GM23248 (cell line): ENCODE results near the gene ADAM15. TPM values are rescaled to one million over a fixed set of nuclear protein-coding genes. Genes with fewer than 3 reads are reported as not detected.

ENCODE experiments used
- DNase-seq: peaks from one replicate; pipeline ENCODE4 v3.0.0-alpha.2; 2015
- H2AFZ ChIP-seq: fragments of 200-600 bp; sonication (generic); 2 replicates; pipeline ENCODE4 v1.6.1; 2016; ENCODE audit warnings: antibody characterized with exemption
- H3F3A ChIP-seq: fragments of 200-600 bp; sonication (generic); 2 replicates; pipeline ENCODE4 v1.6.1; 2016; ENCODE audit warnings: mild to moderate bottlenecking, antibody characterized with exemption, mixed run types; ENCODE audit not compliant: insufficient read depth
- H3K27ac ChIP-seq: fragments of 200-600 bp; sonication (generic); 2 replicates; pipeline ENCODE4 v1.5.1; 2016; ENCODE audit warnings: mild to moderate bottlenecking
- H3K27me3 ChIP-seq: fragments of 200-600 bp; sonication (generic); replicated peaks from 2 replicates; pipeline ENCODE4 v1.6.1; 2016; ENCODE audit warnings: mild to moderate bottlenecking; ENCODE audit not compliant: insufficient read depth
- H3K36me3 ChIP-seq: fragments of 200-600 bp; sonication (generic); 2 replicates; pipeline ENCODE4 v1.6.1; 2016; ENCODE audit warnings: low read depth, mild to moderate bottlenecking
- H3K4me1 ChIP-seq: fragments of 200-600 bp; sonication (generic); 2 replicates; pipeline ENCODE4 v1.6.1; 2016; ENCODE audit warnings: mild to moderate bottlenecking; ENCODE audit not compliant: insufficient read depth
- H3K4me2 ChIP-seq: fragments of 200-600 bp; sonication (generic); one replicate; pipeline ENCODE4 v1.6.1; 2016; ENCODE audit warnings: mild to moderate bottlenecking; ENCODE audit not compliant: unreplicated experiment
- H3K4me3 ChIP-seq: fragments of 200-600 bp; sonication (generic); 2 replicates; pipeline ENCODE4 v1.5.1; 2016; ENCODE audit warnings: mild to moderate bottlenecking
- H3K79me2 ChIP-seq: fragments of 200-600 bp; sonication (generic); 2 replicates; pipeline ENCODE4 v1.6.1; 2016; ENCODE audit warnings: mild to moderate bottlenecking; ENCODE audit not compliant: insufficient read depth
- H3K9ac ChIP-seq: fragments of 200-600 bp; sonication (generic); 2 replicates; pipeline ENCODE4 v1.6.1; 2016; ENCODE audit warnings: mild to moderate bottlenecking
- H3K9me2 ChIP-seq: fragments of 200-600 bp; sonication (generic); 2 replicates; pipeline ENCODE4 v1.6.1; 2016; ENCODE audit warnings: mixed run types, mild to moderate bottlenecking, moderate library complexity; ENCODE audit not compliant: insufficient read depth
- H3K9me3 ChIP-seq: fragments of 200-600 bp; sonication (generic); one replicate; pipeline ENCODE4 v1.6.1; 2017; ENCODE audit warnings: low read depth
- H4K20me1 ChIP-seq: fragments of 200-600 bp; sonication (generic); 2 replicates; pipeline ENCODE4 v1.6.0; 2016; ENCODE audit not compliant: insufficient read depth
- EZH2 ChIP-seq: fragments of 200-600 bp; sonication (generic); IDR thresholded peaks from 2 replicates; pipeline ENCODE4 v1.6.1; 2018; ENCODE audit warnings: antibody characterized with exemption, mild to moderate bottlenecking; ENCODE audit not compliant: insufficient read depth, poor library complexity, severe bottlenecking
- EZH2phosphoT487 ChIP-seq: fragments of 200-600 bp; sonication (generic); IDR thresholded peaks from 2 replicates; pipeline ENCODE4 v1.6.1; 2018; ENCODE audit warnings: antibody characterized with exemption, moderate library complexity, mild to moderate bottlenecking, low read depth; ENCODE audit not compliant: insufficient read depth
- WGBS, 2 experiments: methylation state at CpG; one replicate each; pipeline ENCODE4 v1.1.6; 2015 to 2017; ENCODE audit warnings: low lambda C conversion rate in 2 of 2, low coverage in 1 of 2; ENCODE audit errors: missing lambda C conversion rate in 2 of 2; 5-methylcytosine and 5-hydroxymethylcytosine counted together
- in situ Hi-C: fragments of 300-500 bp; cut with MboI; formaldehyde crosslinking; loops from 2 replicates; pipeline ENCODE4 v1.15.0; 2020
- polyA plus RNA-seq: library from polyadenylated mRNA; unstranded; fragments of >200 nt; fragmentation: Nextera tagmentation; extraction: Ambion mirVana; gene quantifications from 2 replicates; pipeline ENCODE4 v1.2.1, GENCODE V29; 2016
- total RNA-seq: library from RNA; depleted of rRNA; stranded (reverse); fragments of >200 nt; shearing (Covaris generic); gene quantifications from 2 replicates; pipeline ENCODE4 v1.2.3, GENCODE V29; 2014

The ADAM15 gene
- total and polyA plus RNA-seq, 2 experiments from 2014 or later: 73.0 to 85.6 TPM

- no peak overlapping the region for H3K4me3 ChIP-seq
- H3K27me3 ChIP-seq: peaks cover 49% of the 10 kb centered on the region
- no peaks in the 10 kb centered on the region for H4K20me1 ChIP-seq
- no peak overlapping the region for H2AFZ ChIP-seq
- no peak for DNase-seq
- H3F3A ChIP-seq: peaks cover 7% of the 10 kb centered on the region
- no peak overlapping the region for H3K4me2 ChIP-seq
- in situ Hi-C loops: no loop called here
- TF ChIP-seq EZH2phosphoT487: no peak
- TF ChIP-seq EZH2: peak; percentile 37
- no peak overlapping the region for H3K27ac ChIP-seq
- no peaks in the 10 kb centered on the region for H3K9me3 ChIP-seq
- peaks cover 5% of the 10 kb centered on the region; the same call in 1 of the 2 replicates for H3K4me1 ChIP-seq
- H3K79me2 ChIP-seq: no peaks in the 10 kb centered on the region
- no peaks in the 10 kb centered on the region for H3K9me2 ChIP-seq
- 45 to 48% methylated on average over 6 of the region's 6 CpGs for WGBS, 2 experiments
- H3K9ac ChIP-seq: no peak overlapping the region
- no peaks in the 10 kb centered on the region for H3K36me3 ChIP-seq
Observed at GRCh38 chr1:155083052-155083541, 32.0 kb downstream of the ADAM15 start.

DNA sequence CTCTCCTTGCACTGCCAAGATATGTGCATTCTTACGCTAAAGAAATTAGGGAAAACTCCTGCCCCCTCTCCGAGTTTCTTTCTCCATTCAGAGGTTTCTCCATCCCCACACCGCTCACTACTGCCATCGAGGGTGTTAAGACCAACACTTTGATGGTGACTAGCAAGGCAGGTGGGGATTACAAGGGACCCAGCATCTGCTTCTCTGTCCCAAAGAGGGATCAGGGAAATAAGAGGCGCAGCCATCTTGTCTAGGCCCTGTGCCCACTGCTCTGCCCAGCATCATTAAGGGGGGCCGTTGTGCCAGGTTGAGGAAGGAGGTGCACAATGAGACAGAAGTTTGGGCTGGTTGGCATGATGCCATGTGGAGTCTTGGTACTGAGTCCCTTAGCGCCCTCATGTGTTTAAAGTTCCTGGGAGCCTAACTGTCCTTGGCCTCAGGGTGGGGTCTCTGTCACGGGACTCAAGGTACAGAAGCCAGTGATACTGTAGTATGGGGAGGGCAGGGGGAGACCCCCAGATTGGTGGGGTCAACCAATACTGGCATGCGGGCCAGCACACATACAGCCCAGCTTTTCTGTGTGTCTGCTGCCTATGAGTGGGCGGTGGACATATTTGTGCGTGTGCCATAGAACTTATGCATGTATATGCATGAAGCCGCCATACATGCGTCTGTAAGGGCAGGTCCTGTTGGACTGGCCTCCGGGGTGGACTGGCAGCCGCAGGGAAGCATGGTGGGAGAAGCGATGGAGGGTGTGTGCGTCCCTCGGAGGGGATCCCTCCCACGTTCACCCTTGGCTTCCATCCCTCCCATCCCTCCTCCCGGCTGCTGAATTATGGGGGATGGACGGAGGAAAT, 33.0 kb downstream of the ADAM15 start:
- peaks cover 3% of the 10 kb centered on the region; the same call in 1 of the 2 replicates for H3K4me1 ChIP-seq
- no peaks in the 10 kb centered on the region for H3K9me3 ChIP-seq
- peak; percentile 61 for DNase-seq
- peak overlapping the region; percentile 26; the same call in 1 of the 2 replicates for H3K9ac ChIP-seq
- peaks cover 49% of the 10 kb centered on the region for H3K27me3 ChIP-seq
- H2AFZ ChIP-seq: peak overlapping the region; percentile 94
- H3F3A ChIP-seq: peaks cover 7% of the 10 kb centered on the region; the same call in 1 of the 2 replicates
- no peak overlapping the region for H3K27ac ChIP-seq
- H3K79me2 ChIP-seq: no peaks in the 10 kb centered on the region
- WGBS, 2 experiments: 29 to 30% methylated on average over 16 to 19 of the region's 21 CpGs
- in situ Hi-C loops: no loop called here
- no peaks in the 10 kb centered on the region for H4K20me1 ChIP-seq
- H3K4me3 ChIP-seq: peak overlapping the region; percentile 84
- H3K9me2 ChIP-seq: no peaks in the 10 kb centered on the region
- no peaks in the 10 kb centered on the region for H3K36me3 ChIP-seq
- H3K4me2 ChIP-seq: peak overlapping the region; percentile 64
- TF ChIP-seq EZH2phosphoT487 (no peak), EZH2 (no peak)

GRCh38 chr1:155084722-155085503, 33.8 kb downstream of the ADAM15 start:
- no peaks in the 10 kb centered on the region for H3K79me2 ChIP-seq
- no peaks in the 10 kb centered on the region for H3K36me3 ChIP-seq
- no peaks in the 10 kb centered on the region for H4K20me1 ChIP-seq
- in situ Hi-C loops: no loop called here
- H3F3A ChIP-seq: peaks cover 7% of the 10 kb centered on the region; the same call in 1 of the 2 replicates
- H3K9me3 ChIP-seq: no peaks in the 10 kb centered on the region
- H3K9ac ChIP-seq: peak overlapping the region; percentile 71
- H3K4me3 ChIP-seq: peak overlapping the region; percentile 84
- no peaks in the 10 kb centered on the region for H3K9me2 ChIP-seq
- peak overlapping the region; percentile 94 for H2AFZ ChIP-seq
- H3K27ac ChIP-seq: peak overlapping the region; percentile 52
- peak overlapping the region; percentile 64 for H3K4me2 ChIP-seq
- peak; percentile 95 for DNase-seq
- TF ChIP-seq EZH2: no peak
- no peak for TF ChIP-seq EZH2phosphoT487
- 3% methylated on average over 47 to 51 of the region's 67 CpGs for WGBS, 2 experiments
- peaks cover 41% of the 10 kb centered on the region for H3K27me3 ChIP-seq
- H3K4me1 ChIP-seq: no peaks in the 10 kb centered on the region

DNA sequence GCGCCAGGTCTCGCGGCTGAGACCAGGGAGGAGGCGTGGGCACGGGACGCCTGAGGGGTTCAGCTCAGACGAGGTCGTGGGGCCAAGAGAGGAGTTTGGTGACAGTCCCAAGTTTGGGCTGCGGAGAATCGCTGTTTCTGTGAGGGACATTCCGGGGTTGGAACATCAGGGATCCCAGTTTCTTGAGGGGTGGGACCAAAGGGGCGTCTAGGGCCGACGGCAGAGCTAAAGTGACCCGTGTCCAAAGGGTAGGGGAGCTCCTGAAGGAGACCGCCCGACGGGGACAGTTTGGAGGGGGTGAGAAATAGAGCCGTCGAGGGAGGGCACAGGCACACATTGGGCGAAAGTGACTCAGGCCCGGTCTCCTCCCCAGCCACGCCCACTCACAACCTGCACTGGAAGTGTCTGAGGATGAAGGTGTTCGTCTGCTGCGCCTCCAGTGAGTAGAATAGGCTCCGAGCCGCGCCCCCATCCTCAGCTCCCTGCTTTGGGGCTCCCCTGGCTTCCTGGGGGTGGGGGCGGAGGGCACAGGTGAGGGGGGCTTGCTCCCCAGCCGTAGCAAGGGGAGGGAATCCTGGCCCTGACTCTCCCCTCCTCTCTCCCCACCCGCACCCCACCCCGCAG, 34.5 kb downstream of the ADAM15 start:
- H3K27ac ChIP-seq: peak overlapping the region; percentile 52
- H3F3A ChIP-seq: peaks cover 7% of the 10 kb centered on the region; the same call in 1 of the 2 replicates
- H3K9me3 ChIP-seq: no peaks in the 10 kb centered on the region
- no peaks in the 10 kb centered on the region for H3K9me2 ChIP-seq
- TF ChIP-seq EZH2phosphoT487 (no peak), EZH2 (no peak)
- no peaks in the 10 kb centered on the region for H3K4me1 ChIP-seq
- peak; percentile 88 for DNase-seq
- no peaks in the 10 kb centered on the region for H4K20me1 ChIP-seq
- WGBS, 2 experiments: 1 to 2% methylated on average over 26 of the region's 32 CpGs
- H3K79me2 ChIP-seq: no peaks in the 10 kb centered on the region
- H3K27me3 ChIP-seq: peaks cover 34% of the 10 kb centered on the region
- H3K4me2 ChIP-seq: peak overlapping the region; percentile 64
- peak overlapping the region; percentile 94 for H2AFZ ChIP-seq
- peak overlapping the region; percentile 71 for H3K9ac ChIP-seq
- in situ Hi-C loops: no loop called here
- H3K4me3 ChIP-seq: peak overlapping the region; percentile 84
- H3K36me3 ChIP-seq: no peaks in the 10 kb centered on the region
